Esophagus squamous epithelium (tissue), 5 donors: ENCODE measurements around the gene IL16. TPM values are rescaled to one million over a fixed set of nuclear protein-coding genes. Genes with fewer than 3 reads are reported as not detected.

ENCODE experiments used
- DNase-seq: peaks from one replicate; lab custom pipeline; 2025; lab: John Stamatoyannopoulos, UW
- H3K27ac ChIP-seq, 4 donors: fragments of 200-600 bp; sonication (generic); one replicate each; pipeline ENCODE4 v1.5.1; 2016 to 2019; ENCODE audit warnings: mild to moderate bottlenecking in 1 of 4
- H3K27me3 ChIP-seq, 4 donors: fragments of 200-600 bp; sonication (generic); 1 replicate in 3 of 4; 2 replicates in 1 of 4; pipeline versions ENCODE4 v1.5.1 to v1.6.0; 2017 to 2021; ENCODE audit warnings: antibody characterized with exemption in 1 of 4
- H3K36me3 ChIP-seq, 3 donors: fragments of 200-600 bp; sonication (generic); one replicate each; pipeline ENCODE4 v1.5.1; 2016 to 2019
- H3K4me1 ChIP-seq, 3 donors: fragments of 200-600 bp; sonication (generic); one replicate each; pipeline ENCODE4 v1.5.1; 2017 to 2019
- H3K4me3 ChIP-seq, 4 donors: fragments of 200-600 bp; sonication (generic); 1 replicate in 3 of 4; 2 replicates in 1 of 4; pipeline ENCODE4 v1.5.1; 2016 to 2019; ENCODE audit warnings: mild to moderate bottlenecking in 2 of 4, moderate library complexity in 1 of 4
- H3K9me3 ChIP-seq, 3 donors: fragments of 200-600 bp; sonication (generic); one replicate each; pipeline ENCODE4 v1.5.1; 2016 to 2019
- POLR2A ChIP-seq, 4 donors: fragments of 450-650 bp; IDR thresholded peaks; one replicate each; pipeline ENCODE4 v1.6.1; 2017; ENCODE audit warnings: antibody characterized with exemption in 4 of 4, mild to moderate bottlenecking in 4 of 4, moderate library complexity in 3 of 4
- WGBS, 2 donors: methylation state at CpG; one replicate each; pipeline ENCODE4 v1.1.5; 2018; 5-methylcytosine and 5-hydroxymethylcytosine counted together
- intact Hi-C: fragments of 100-400 bp; cut with DNase I; formaldehyde crosslinking; loops from one replicate; pipeline ENCODE4 v1.15.0; 2022
- total RNA-seq, 4 donors: library from RNA; depleted of rRNA; stranded (reverse); fragments of >200 nt; gene quantifications; one replicate each; pipeline ENCODE4 v1.1.0, GENCODE V29; 2016
- TF ChIP-seq, protein P1 (sequence below), 6 experiments: fragments of 450-650 bp in 4 of 6; fragments of 200-600 bp in 2 of 6; sonication (generic) in 2 of 6; IDR thresholded peaks; one replicate each; pipeline ENCODE4 v1.5.1; 2016 to 2019; ENCODE audit warnings: antibody characterized with exemption in 6 of 6, mild to moderate bottlenecking in 4 of 6, moderate library complexity in 4 of 6
- donor health status: DM: yes; HTN: yes; CAD: no.

IL16 gene
- total RNA-seq, 4 donors from 2014 or later, result 2.3 to 20.0 (median 4.6) TPM

DNA sequence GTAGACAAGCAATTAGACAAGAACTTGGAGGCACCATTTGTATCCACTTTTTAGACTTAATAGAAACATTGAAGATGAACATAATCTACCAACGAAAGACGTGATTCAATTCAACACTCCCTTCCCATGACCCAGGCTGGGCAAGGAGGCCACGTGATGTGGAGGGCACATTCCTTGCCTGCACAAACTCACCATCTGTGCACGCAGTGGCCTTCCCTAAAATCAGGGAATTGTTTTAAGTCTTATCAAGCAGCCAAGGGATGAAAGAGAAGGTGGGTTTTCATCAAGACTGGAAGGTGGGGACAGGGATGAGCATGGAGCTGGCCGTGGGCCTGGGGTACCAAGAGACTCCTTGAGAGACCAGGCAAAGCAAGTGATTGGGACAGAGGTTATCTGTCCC lies 113.8 kb downstream of the IL16 start:
- H3K27ac ChIP-seq, result peak overlapping the region in 1 of 4 donors; percentile 75
- 95 to 100% methylated on average over 4 to 5 of the region's 5 CpGs for WGBS, 2 donors
- intact Hi-C loops, result no loop called here
- peaks cover 21 to 51% (median 22%) of the 10 kb centered on the region in 3 donors for H3K4me1 ChIP-seq
- peaks cover 9 to 89% (median 9%) of the 10 kb centered on the region in 3 donors for H3K36me3 ChIP-seq
- H3K4me3 ChIP-seq, result no peak overlapping the region
- no peak for TF ChIP-seq POLR2A (IDR thresholded peaks at IDR 0.05)
- TF ChIP-seq, protein P1, sequence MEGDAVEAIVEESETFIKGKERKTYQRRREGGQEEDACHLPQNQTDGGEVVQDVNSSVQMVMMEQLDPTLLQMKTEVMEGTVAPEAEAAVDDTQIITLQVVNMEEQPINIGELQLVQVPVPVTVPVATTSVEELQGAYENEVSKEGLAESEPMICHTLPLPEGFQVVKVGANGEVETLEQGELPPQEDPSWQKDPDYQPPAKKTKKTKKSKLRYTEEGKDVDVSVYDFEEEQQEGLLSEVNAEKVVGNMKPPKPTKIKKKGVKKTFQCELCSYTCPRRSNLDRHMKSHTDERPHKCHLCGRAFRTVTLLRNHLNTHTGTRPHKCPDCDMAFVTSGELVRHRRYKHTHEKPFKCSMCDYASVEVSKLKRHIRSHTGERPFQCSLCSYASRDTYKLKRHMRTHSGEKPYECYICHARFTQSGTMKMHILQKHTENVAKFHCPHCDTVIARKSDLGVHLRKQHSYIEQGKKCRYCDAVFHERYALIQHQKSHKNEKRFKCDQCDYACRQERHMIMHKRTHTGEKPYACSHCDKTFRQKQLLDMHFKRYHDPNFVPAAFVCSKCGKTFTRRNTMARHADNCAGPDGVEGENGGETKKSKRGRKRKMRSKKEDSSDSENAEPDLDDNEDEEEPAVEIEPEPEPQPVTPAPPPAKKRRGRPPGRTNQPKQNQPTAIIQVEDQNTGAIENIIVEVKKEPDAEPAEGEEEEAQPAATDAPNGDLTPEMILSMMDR (IDR thresholded peaks at IDR 0.05), result no peak
- no peaks in the 10 kb centered on the region for H3K9me3 ChIP-seq
- DNase-seq, result no peak
- no peaks in the 10 kb centered on the region for H3K27me3 ChIP-seq

DNA sequence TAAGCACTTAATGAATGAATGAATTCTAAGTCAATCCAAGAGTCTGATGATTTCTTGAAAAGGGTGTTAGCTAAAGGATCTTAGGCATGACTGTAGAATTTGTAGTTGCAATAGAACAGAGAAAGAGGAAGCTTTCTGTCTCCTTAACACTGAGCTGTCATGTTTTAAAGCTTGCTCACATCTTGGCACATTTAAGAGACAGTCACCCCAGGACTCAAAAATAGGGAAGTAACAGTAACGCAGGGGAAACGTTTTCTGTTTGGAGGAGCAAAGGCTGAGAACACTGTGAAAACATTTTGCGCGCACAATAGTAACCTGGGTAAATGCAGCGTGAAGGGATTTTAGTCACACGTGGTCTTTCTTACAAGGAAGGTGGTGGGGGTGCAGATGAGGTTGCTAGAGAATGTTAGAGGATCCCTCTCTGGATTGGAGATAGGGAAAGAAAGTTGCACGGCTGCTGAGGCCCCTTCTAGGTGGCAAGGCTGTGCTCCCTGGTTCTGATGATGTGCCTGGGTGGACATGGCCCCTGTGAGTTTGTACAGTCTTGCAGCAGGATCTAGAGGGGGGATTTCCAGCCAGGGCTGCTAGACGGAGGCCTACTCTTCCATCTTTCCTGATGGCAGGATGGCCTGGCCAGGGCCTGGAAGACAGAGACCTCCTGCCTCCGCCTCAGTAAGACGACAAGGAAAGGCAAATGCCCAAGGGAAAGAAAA lies 115.2 kb downstream of the IL16 start:
- TF ChIP-seq, protein P1 (IDR thresholded peaks at IDR 0.05), result no peak
- TF ChIP-seq POLR2A (IDR thresholded peaks at IDR 0.05), result no peak
- DNase-seq, result no peak
- intact Hi-C loops, result no loop called here

DNA sequence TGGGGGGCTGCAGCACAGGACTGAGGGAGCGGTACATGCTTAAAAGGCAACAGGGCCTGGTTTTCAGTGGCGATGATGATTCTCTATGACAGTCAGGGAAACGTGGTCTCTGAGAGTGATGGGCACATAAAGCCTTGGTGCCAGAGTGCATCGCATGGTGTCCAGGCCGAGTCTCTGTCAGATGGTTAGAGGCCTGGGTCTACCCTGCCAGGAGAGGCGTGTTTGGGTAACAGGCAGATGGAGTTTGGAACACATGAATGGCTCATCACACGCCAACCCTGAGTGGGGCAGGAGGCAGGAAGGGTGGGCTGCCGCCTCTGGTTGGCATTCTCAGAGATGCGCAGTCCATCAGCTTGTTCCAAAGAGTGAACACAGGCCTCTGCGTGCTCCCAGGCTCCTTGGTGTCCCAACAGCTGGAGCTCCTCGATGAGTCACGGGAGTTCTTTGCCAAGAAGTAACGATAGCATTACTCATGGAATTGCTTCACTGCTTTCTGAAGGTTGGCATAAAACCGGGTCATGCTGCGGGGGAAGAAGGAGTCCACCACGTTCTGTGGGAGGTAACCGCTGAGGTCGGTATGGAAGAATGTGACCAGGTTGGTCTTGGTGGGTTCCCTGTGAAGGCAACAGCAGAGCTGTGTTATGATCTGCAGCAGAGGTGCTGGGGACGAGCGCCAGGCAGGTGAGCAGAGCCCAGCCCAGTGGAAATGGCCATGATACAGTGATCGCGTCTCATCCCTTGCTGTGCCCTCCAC lies 116.3 kb downstream of the IL16 start:
- no peaks in the 10 kb centered on the region for H3K27me3 ChIP-seq
- peaks cover 21 to 38% (median 22%) of the 10 kb centered on the region in 3 donors for H3K4me1 ChIP-seq
- 39 to 46% methylated on average over 13 to 19 of the region's 22 CpGs for WGBS, 2 donors
- peaks cover 6 to 89% (median 21%) of the 10 kb centered on the region in 3 donors for H3K36me3 ChIP-seq
- H3K9me3 ChIP-seq, result no peaks in the 10 kb centered on the region
- DNase-seq, result no peak
- H3K4me3 ChIP-seq, result no peak overlapping the region
- H3K27ac ChIP-seq, result peak overlapping the region; percentile 71 to 83 (median 78)
- intact Hi-C loops, result no loop called here
- TF ChIP-seq, protein P1 (IDR thresholded peaks at IDR 0.05), result no peak
- TF ChIP-seq POLR2A (IDR thresholded peaks at IDR 0.05), result no peak

More for the DNA sequence above, 115.2 kb downstream of the IL16 start:
- Histone ChIP-seq H3K9me3 (no peaks in the 10 kb centered on the region), H3K4me1 (peaks cover 21 to 38% (median 22%) of the 10 kb centered on the region in 3 donors), H3K36me3 (peaks cover 8 to 89% (median 12%) of the 10 kb centered on the region in 3 donors), H3K27me3 (no peaks in the 10 kb centered on the region), H3K27ac (peak overlapping the region; percentile 63 to 83 (median 76)), H3K4me3 (no peak overlapping the region)
- 78 to 79% methylated on average over 7 to 10 of the region's 10 CpGs for WGBS, 2 donors

DNA sequence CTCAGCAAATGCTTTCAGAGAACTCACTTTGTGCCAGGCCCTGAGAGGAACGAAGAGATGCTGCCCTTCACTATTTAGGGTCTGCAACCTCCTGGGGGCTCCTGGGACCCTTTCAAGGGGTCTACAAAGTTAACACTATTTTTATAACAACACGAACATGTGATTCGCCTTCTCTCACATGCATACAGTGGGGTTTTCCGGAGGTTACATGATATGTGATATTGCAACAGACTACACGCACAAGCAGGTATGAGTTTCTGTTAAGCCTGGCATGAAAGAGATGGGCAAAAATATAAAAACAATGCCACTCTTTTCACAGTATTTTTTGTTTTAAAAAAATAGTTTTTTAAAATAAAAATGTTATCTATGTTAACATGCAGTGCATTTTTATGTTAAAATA lies 117.0 kb downstream of the IL16 start:
- no peak for DNase-seq
- WGBS, 2 donors, result 43 to 59% methylated on average over 5 of the region's 5 CpGs
- peak overlapping the region; percentile 71 to 83 (median 78) for H3K27ac ChIP-seq

More for the DNA sequence above, 117.0 kb downstream of the IL16 start:
- H3K36me3 ChIP-seq, result peaks cover 6 to 89% (median 21%) of the 10 kb centered on the region in 3 donors
- peaks cover 21 to 38% (median 22%) of the 10 kb centered on the region in 3 donors for H3K4me1 ChIP-seq
- intact Hi-C loops, result no loop called here
- no peaks in the 10 kb centered on the region for H3K27me3 ChIP-seq
- H3K4me3 ChIP-seq, result no peak overlapping the region
- no peaks in the 10 kb centered on the region for H3K9me3 ChIP-seq
- TF ChIP-seq, protein P1 (IDR thresholded peaks at IDR 0.05), result no peak
- TF ChIP-seq POLR2A (IDR thresholded peaks at IDR 0.05), result no peak
